ENCODE data around the gene PCDHB13.
A peak's percentile ranks its signal among the peaks of the same experiment; 100 is the strongest.

The PCDHB13 gene

DNA sequence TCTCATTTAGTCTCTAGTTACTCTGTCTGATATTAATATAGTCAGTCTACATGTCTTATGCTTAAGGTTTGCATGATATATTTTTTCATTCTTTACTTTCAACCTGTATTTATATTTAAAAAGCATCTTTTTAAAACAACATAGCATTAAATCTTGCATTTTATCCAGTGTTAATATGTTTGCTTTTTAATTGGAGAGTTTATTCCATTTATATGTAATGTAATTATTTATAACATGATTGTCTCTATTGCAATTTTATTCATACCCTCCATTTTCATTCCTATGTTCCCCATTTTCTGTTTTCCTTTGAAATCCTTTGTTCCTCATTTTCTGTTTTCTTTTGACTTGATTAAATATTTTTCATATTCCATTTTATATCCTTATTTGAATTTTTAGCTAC is 44.7 kb downstream of the PCDHB13 start:
- DNase-seq (ENCODE audit: low read depth), result no peak
- no peak overlapping the region for H3K4me3 ChIP-seq (ENCODE audit: low read length)

GRCh38 chr5:141258948-141259347 is 45.2 kb downstream of the PCDHB13 start:
- no peak for TF ChIP-seq CTCF (IDR thresholded peaks at IDR 0.05; ENCODE audit: insufficient read depth, low read depth, low read length, missing control alignments)
- no peak for DNase-seq (ENCODE audit: low read depth)
- H3K4me3 ChIP-seq (ENCODE audit: low read length), result no peak overlapping the region

More for the DNA sequence above, 44.7 kb downstream of the PCDHB13 start:
- TF ChIP-seq CTCF (IDR thresholded peaks at IDR 0.05; ENCODE audit: insufficient read depth, low read depth, low read length, missing control alignments), result no peak

- no peak overlapping the region for H3K4me3 ChIP-seq (ENCODE audit: low read length)
- no peak for TF ChIP-seq CTCF (IDR thresholded peaks at IDR 0.05; ENCODE audit: insufficient read depth, low read depth, low read length, missing control alignments)
- DNase-seq (ENCODE audit: low read depth), result peak; percentile 2
Measured at GRCh38 chr5:141260458-141261237, 46.9 kb downstream of the PCDHB13 start.

DNA sequence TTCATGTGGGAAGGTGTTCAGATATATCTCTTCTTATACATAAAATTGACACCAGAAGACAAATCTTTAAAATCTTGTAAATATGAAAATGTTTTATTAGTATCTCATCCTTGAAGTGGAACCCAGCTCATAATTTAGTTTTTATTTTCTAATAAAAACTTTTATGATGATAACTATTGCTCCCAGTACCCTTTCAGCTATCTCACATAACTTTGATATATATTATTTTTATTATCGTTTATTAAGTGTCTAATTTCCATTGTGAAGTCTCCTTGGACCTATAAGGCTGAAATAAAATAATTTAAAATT is 47.5 kb downstream of the PCDHB13 start:
- TF ChIP-seq CTCF (IDR thresholded peaks at IDR 0.05; ENCODE audit: insufficient read depth, low read depth, low read length, missing control alignments), result no peak
- no peak for DNase-seq (ENCODE audit: low read depth)
- H3K4me3 ChIP-seq (ENCODE audit: low read length), result no peak overlapping the region

All from epithelial cell of esophagus (primary cell).